ENCODE measurements around the gene TCF7L1.
"Not testable (repeated sequence)": the region's sequence is repeated elsewhere in the genome, so short reads cannot be mapped to it uniquely, and the experiment has no call there.

The TCF7L1 gene, protein sequence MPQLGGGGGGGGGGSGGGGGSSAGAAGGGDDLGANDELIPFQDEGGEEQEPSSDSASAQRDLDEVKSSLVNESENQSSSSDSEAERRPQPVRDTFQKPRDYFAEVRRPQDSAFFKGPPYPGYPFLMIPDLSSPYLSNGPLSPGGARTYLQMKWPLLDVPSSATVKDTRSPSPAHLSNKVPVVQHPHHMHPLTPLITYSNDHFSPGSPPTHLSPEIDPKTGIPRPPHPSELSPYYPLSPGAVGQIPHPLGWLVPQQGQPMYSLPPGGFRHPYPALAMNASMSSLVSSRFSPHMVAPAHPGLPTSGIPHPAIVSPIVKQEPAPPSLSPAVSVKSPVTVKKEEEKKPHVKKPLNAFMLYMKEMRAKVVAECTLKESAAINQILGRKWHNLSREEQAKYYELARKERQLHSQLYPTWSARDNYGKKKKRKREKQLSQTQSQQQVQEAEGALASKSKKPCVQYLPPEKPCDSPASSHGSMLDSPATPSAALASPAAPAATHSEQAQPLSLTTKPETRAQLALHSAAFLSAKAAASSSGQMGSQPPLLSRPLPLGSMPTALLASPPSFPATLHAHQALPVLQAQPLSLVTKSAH

DNA sequence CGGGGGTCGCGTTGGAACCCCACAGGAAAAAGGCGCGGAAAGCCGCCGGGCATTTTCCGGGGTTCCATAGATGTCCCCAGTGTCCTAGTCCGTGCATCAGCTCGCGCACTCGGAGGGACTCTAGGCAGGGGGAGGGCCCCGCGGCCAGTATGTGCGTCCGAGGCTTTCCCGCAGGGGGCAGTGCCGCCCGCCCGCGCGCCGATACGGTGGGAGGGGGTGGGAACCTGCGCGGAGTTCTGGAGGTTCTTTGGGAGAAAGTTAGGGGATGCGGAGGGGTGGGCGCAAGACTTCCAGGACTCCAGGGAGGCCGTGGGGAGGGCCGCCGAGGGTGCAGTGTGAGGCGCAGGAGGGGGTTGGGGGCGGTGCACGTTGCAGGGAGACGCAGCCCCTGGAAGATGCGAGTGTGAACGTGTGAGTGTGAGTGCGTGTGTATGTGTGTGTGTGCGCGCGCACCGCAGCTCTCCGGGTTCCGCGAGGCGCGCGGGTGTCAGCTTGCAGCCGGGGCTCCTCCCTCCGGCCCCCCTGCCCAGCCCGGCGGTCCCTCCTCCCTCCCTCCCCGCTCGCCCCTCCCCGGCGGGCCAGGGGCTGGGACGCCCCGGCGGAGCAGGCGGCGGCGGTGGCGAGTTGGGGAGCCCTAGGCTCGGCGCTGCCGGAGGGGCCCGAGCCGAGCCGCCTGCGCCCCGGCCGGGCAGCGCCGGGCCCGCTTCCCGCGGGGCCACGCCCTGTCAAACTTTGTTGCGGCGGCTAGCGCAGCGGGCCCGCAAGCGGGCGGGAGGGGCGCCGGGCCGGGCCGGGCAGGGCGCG, at the start of gene TCF7L1:
TCF7L1 (plus strand) TSS at position 559 of the 804 bp plus-strand sequence. CDS start 293 bp downstream, outside the sequence.
- DNase-seq, result no peak

DNA sequence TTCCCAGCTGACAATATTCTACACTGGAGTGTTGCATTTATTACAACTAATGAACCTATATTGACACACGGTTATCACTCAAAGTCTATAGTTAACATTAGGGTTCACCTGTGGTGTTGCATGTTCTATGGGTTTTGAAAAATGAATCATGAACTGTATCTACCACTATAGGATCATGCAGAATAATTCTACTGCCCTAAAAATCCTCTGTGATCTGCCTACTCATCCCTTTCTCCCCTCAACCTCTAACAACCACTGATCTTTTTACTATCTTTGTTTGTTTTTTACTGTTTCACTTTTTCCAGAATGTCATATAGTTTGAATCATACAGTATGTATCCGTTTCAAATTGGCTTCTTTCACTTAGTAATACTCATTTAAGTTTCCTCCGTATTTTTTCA, 47.6 kb upstream of the TCF7L1 start:
- no peak for DNase-seq

- DNase-seq, result no peak
Observed at GRCh38 chr2:85087541-85087940, 45.7 kb upstream of the TCF7L1 start.

DNA sequence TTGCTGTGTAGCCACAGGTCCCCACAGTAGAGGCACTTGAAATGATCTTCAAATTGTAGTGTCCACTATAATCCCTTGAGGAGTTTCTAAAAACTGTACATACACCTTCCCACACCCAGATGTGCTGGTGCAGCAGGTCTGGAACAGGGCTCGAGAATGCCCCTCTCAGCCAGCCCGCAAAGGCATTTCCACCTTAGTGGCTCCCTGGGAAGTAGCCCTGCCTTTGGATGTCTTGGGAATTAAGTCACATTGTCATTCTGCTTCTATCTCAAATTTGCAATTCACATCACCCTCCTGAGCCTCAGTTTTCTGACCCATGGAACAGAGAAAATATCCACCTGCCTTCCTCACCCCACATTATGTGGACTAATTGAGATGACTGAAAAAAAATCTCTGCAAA, 44.3 kb upstream of the TCF7L1 start:
- no peak for DNase-seq

DNA sequence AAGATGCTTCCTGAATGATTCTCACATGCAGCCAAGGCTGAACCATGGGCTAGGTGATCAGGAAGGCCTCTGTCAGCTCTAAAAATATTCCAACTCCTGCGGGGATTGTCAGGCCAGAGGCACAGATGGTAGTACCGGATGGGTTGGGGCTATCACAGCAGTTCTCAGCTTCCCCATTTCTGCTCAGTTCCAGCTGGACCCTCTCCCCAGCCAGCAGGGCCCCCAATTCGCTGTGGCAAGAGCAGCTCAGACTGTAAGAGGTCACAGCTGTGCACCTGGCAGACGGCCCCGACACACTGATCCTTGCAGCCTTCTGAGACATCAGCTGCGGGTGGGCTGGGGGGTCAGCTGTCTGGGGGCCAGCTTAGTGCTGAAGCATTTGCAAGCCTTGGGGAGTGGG, 43.6 kb upstream of the TCF7L1 start:
- no peak for DNase-seq

GRCh38 chr2:85091838-85092237, 41.4 kb upstream of the TCF7L1 start:
- no peak for DNase-seq

DNA sequence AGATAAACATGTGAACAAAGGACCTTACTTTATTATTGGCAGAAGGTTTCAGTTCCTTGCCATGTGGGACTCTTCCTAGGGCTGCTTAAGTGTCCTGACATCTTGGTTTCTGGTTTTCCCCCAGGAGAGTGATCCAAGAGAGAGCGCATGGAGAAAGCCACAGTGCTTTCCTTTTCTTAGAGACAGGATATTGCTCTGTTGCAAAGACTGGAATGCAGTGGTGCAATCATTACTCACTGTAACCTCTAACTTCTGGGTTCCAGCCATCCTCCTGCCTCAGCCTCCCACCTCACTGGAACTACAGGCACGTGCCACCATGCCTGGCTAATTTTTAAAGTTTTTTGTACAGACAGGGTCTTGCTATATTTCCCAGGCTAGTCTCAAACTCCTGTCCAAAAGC, 38.1 kb upstream of the TCF7L1 start:
- DNase-seq, result no peak

DNA sequence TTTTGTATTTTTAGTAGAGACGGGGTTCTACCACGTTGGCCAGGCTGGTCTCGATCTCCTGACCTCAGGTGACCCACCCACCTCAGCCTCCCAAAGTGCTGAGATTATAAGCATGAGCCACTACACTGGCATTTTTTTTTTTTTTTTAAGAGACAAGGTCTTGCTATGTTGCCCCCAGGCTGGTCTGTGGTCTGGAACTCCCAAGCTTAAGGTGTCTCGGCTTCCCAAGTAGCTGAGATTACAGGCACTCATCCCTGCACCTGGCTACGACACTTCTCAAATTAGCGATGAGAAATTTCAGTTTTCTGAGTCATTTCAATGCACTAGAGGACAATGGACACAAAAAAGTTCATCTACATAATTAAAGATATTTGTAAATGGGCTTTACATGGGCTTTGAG, 36.6 kb upstream of the TCF7L1 start:
- no peak for DNase-seq

- DNase-seq, result no peak
Observed at GRCh38 chr2:85104228-85104627, 29.0 kb upstream of the TCF7L1 start.

DNA sequence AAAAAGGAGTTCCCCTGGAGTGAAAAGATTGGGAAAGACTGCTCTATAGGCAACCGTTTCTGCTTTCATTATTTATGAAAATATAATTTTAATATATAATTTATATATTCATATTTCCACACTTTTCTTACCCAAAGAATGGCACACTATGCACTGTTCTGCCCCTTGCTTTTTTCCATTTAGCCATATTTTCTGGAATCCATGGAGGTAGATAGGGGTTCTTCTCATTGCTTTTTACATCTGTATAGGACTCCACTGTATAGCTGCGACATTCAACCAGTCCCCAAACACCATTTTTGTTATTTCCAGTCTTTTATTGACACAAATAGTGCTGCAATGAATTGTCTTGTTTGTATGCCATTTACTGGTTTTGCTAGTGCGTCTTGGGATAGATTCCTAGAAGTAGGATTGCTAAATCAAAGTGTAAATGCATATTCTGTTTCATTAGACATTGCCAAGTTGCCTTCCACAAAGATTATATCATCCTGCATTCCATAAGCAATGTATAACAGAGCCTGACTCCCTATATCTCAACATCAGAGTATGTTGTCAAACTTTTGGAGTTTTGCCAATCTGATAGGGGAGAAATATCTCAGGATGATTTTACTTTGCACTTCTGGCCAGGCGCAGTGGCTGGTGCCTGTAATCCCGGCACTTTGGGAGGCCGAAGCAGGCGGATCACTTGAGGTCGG, 26.6 kb upstream of the TCF7L1 start:
- no peak for DNase-seq

DNA sequence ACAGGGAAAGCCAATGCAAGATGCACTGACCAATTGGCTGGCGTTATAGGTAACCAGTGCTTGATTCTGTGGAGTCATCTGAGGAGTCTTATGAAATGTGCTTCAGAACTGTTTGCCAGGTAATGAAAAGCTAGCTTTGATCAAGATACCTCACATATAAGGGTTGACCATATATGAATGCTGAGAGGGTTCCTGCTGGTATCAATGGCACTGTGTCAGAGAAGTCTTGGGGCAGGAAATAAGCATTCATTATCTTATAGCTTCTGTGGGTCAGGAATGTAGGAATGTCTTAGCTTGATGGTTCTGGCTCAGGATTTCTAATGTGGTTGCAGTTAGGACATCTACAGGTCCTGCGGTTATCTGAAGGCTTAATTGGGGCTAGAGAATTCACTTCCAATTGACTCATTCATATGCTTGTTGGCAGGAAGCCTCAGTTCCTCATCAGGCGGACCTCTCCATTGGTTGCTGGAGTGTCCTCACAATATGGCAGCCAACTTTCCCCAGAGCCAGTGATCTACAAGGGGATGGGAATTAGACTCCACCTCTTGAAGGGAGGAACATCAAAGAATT, 22.1 kb upstream of the TCF7L1 start:
- DNase-seq, result no peak

- DNase-seq, result no peak
Observed at GRCh38 chr2:85111819-85112281, 21.3 kb upstream of the TCF7L1 start.

GRCh38 chr2:85112906-85113625, 20.1 kb upstream of the TCF7L1 start:
- no peak for DNase-seq

- DNase-seq, result no peak
Observed at GRCh38 chr2:85114586-85115330, 18.4 kb upstream of the TCF7L1 start.

- no peak for DNase-seq
Observed at GRCh38 chr2:85116207-85116606, 17.0 kb upstream of the TCF7L1 start.

GRCh38 chr2:85119900-85120299, 13.3 kb upstream of the TCF7L1 start:
- no peak for DNase-seq

GRCh38 chr2:85120363-85120762, 12.8 kb upstream of the TCF7L1 start:
- DNase-seq, result no peak

GRCh38 chr2:85126462-85126861, 6.7 kb upstream of the TCF7L1 start:
- DNase-seq, result not testable (repeated sequence)

DNA sequence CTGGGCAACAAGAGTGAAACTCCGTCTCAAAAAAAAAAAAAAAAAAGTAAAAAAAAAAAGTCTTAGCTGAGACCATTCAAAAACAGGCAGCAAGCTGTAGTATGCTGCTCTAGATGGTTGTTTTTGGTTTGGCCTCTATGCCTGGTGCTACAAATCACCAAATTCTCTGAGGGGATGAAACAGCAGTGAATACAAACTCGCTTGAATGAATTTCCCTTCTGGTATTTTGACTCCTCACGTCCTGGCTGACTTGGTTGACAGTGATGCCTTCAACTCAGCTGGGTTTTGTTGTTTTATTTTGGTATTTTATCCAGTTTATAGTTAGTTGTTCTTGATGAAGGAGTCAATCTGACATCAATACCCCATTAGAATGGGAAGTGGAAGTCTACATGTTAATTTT, 3.3 kb upstream of the TCF7L1 start:
- no peak for DNase-seq

DNA sequence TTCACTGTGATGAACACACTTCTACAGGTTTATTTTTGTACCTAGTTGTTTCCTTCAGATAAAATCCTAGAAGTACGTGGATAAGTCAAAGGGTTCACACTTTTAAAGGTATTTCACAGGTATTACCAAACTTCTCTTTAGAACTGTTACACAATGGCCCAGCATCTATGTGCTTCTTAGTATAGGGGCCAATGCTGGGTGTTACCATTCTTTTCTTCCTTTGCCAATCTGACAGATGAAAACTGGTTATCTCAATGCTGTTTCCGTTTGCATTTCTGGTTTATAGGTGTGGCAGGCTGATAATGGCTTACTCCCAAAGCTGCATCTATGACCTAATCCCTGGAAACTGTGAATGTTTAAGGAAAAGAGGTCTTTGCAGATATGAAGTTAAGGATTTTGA, 2.8 kb upstream of the TCF7L1 start:
- no peak for DNase-seq

DNA sequence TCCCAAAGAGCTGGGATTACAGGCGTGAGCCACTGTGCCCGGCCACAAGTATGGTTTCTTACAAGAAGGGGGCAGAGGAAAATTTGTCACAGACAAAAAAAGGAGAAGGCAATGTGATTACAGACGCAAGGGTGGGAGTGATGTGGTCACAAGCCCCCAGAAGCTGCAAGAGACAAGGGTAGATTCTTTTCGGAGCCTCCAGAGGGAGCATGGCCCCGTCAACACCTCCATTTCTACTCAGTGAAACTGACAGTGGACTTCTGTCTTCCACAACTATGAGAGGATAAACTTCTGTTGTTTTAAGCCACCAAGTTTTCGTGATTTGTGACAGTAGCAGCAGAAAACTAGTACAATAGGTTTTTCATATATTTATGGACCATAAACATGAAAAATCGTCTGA, 2.1 kb upstream of the TCF7L1 start:
- no peak for DNase-seq

Measured in AML-193 (cell line).